CD4-positive, alpha-beta T cell treated with Interleukin-4 for 1 hour (primary cell): ENCODE measurements around the gene TRIM44.
"Not testable (repeated sequence)": the region's sequence is repeated elsewhere in the genome, so short reads cannot be mapped to it uniquely, and the experiment has no call there.

Experiments used
- DNase-seq, 2 donors: peaks; one replicate each; pipeline ENCODE4 v3.0.0-alpha.2; 2020 to 2022

TRIM44 gene

GRCh38 chr11:35721651-35722282, 59.2 kb downstream of the TRIM44 start:
- no peak for DNase-seq

GRCh38 chr11:35722641-35723040, 60.1 kb downstream of the TRIM44 start:
- DNase-seq, result no peak

- no peak for DNase-seq
Measured at GRCh38 chr11:35723493-35723892, 60.9 kb downstream of the TRIM44 start.

GRCh38 chr11:35723913-35724312, 61.3 kb downstream of the TRIM44 start:
- no peak for DNase-seq

- no peak for DNase-seq
Measured at GRCh38 chr11:35725885-35726284, 63.3 kb downstream of the TRIM44 start.

- DNase-seq, result no peak
Measured at GRCh38 chr11:35727140-35727539, 64.6 kb downstream of the TRIM44 start.

- no peak for DNase-seq
Measured at GRCh38 chr11:35730254-35730653, 67.7 kb downstream of the TRIM44 start.

- DNase-seq, result no peak
Measured at GRCh38 chr11:35734669-35735410, 72.3 kb downstream of the TRIM44 start.

- DNase-seq, result no peak
Measured at GRCh38 chr11:35735411-35735810, 72.8 kb downstream of the TRIM44 start.

GRCh38 chr11:35735903-35736302, 73.3 kb downstream of the TRIM44 start:
- DNase-seq, result no peak

GRCh38 chr11:35736952-35737351, 74.4 kb downstream of the TRIM44 start:
- no peak for DNase-seq

GRCh38 chr11:35740061-35740799, 77.7 kb downstream of the TRIM44 start:
- no peak for DNase-seq

- DNase-seq, result no peak
Measured at GRCh38 chr11:35742707-35743454, 80.3 kb downstream of the TRIM44 start.

GRCh38 chr11:35746356-35747153, 84.0 kb downstream of the TRIM44 start:
- DNase-seq, result no peak

- DNase-seq, result no peak
Measured at GRCh38 chr11:35747668-35748067, 85.1 kb downstream of the TRIM44 start.

GRCh38 chr11:35748644-35749043, 86.1 kb downstream of the TRIM44 start:
- no peak for DNase-seq

- no peak for DNase-seq
Measured at GRCh38 chr11:35750315-35750714, 87.7 kb downstream of the TRIM44 start.

GRCh38 chr11:35750981-35751663, 88.5 kb downstream of the TRIM44 start:
- DNase-seq, result no peak

- no peak for DNase-seq
Measured at GRCh38 chr11:35751664-35752061, 89.1 kb downstream of the TRIM44 start.

GRCh38 chr11:35752115-35752514, 89.5 kb downstream of the TRIM44 start:
- no peak for DNase-seq

- not testable (repeated sequence) for DNase-seq
Measured at GRCh38 chr11:35753573-35753972, 91.0 kb downstream of the TRIM44 start.

- not testable (repeated sequence) for DNase-seq
Measured at GRCh38 chr11:35759951-35760350, 97.4 kb downstream of the TRIM44 start.
